Activated CD4-positive, alpha-beta T cell treated with anti-CD3 and anti-CD28 coated beads, Interleukin-2, amount 50 U/mL, for 24 hours (primary cell): ENCODE data around the gene NPFFR1.

Experiments used
- DNase-seq, 2 donors: peaks; one replicate each; pipeline ENCODE4 v3.0.0-alpha.2; 2020; ENCODE audit warnings: low read depth in 1 of 2, low spot score in 1 of 2

The NPFFR1 gene

DNA sequence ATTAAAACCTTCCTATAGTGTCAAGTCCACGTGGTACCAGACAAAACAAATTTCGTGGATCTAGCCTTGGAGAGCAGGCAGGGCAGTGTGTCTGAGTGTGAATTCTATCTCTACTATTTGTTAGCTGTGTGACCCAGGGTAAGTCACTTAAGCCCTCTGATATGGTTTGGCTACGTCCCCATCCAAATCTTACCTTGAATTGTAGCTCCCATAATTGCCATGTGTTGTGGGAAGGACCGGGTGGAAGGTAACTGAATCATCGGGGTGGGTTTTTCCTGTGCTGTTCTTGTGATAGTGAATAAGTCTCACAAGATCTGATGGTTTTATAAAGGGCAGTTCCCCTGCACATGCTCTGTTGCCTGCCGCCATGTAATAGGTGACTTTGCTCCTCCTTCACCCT lies 2.8 kb upstream of the NPFFR1 start:
- no peak for DNase-seq

GRCh38 chr10:70285476-70285831 lies 1.6 kb upstream of the NPFFR1 start:
- DNase-seq, result no peak

- DNase-seq, result no peak
These were observed 1.0 kb upstream of the NPFFR1 start for GRCh38 chr10:70284542-70285475.

GRCh38 chr10:70283071-70283444 lies 746 bp downstream of the NPFFR1 start:
- DNase-seq, result no peak

- DNase-seq, result no peak
These were observed 2.2 kb downstream of the NPFFR1 start for GRCh38 chr10:70281609-70282008.

GRCh38 chr10:70280099-70280498 lies 3.7 kb downstream of the NPFFR1 start:
- DNase-seq, result no peak

DNA sequence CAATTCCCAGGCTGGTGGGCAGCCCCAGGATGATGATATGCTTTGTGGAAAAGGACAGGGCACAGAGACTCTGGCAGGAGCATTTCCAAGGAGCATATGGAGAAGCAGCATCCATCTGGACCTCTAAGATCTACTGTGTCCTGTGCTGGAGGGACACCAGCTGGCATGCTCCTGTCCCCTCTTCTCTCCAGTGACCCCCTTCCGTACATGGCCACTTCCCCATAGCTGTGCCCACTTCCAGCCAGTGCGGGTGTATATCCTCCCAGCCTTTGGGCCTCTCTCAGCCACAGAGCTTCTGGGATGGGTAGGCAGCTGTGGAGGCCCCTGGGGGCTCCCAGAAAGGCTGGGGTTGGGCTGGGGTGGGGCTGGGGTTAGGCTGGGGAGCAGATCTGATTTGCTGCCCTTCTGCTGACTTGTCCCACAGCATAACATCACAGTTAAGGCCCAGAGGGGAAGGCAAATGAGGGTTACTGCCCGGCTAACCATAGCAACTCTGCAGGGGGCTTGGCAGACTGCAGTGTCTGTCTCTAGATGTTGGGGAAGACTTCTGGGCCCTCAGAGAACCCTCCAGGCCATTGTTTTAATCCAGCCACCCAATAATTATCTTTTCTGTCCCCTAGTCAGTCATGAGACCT lies 6.3 kb downstream of the NPFFR1 start:
- DNase-seq, result no peak

- DNase-seq, result no peak
These were observed 9.2 kb downstream of the NPFFR1 start for GRCh38 chr10:70274643-70275042.

- no peak for DNase-seq
These were observed 10.9 kb downstream of the NPFFR1 start for GRCh38 chr10:70272925-70273316.

- no peak for DNase-seq
These were observed 11.5 kb downstream of the NPFFR1 start for GRCh38 chr10:70271996-70272924.

- DNase-seq, result no peak
These were observed 12.9 kb downstream of the NPFFR1 start for GRCh38 chr10:70270952-70271351.

- DNase-seq, result no peak
These were observed 14.1 kb downstream of the NPFFR1 start for GRCh38 chr10:70269741-70270140.

- no peak for DNase-seq
These were observed 15.4 kb downstream of the NPFFR1 start for GRCh38 chr10:70268376-70268775.

GRCh38 chr10:70267161-70267933 lies 16.5 kb downstream of the NPFFR1 start:
- DNase-seq, result no peak

DNA sequence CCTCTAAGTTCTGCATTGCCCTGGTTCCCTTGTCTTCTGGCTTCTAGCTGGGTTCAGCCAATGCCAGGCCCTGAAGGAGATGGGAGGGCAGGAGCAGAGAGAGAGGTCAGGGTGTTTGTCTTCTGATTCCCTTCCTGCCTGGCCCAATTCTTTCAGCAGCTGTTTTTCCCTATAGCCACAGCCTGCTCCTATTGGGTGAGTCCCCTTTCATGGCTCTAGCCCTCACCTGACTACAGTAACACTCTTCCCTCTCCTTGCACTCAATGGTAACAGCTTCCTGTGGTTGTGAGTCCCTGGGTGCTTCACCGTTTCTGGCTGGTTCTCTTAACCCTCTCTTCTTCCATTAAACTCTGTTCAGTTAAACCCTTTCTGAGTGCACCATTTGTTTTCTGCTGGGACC lies 17.1 kb downstream of the NPFFR1 start:
- no peak for DNase-seq

GRCh38 chr10:70266056-70266455 lies 17.7 kb downstream of the NPFFR1 start:
- no peak for DNase-seq

DNA sequence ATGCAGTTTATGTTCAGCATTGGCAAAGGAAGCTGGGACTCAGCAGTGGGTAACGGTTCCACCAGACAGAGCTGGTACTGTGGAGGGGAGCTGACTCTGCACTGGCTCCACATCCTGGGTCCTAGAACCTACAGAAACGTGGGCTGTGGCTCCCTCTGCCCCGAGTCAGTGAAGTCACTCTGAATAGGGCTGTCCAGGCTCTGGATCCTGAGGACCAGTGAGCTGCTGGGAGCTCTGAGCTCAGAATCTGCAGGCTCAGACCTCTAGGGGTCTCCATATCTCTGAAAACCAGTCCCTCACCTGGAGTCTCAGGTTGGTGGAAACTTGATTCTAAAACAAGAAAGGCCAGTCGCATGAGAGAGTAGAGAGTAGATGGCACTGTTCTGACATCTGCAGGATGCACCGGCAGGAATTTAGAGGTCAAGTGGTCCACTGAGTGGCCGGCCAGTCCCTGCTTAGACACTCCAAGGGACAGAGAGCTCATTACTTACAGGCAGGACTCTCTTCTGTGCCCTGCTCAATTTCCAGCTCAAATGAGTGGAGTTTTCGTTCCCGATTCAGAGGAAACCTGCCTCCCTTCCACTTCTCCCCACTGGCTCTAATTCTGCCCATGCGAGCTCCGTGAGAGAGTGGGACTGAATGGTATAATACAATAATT lies 18.6 kb downstream of the NPFFR1 start:
- DNase-seq, result no peak

GRCh38 chr10:70260734-70261133 lies 23.1 kb downstream of the NPFFR1 start:
- DNase-seq, result no peak

GRCh38 chr10:70260259-70260658 lies 23.5 kb downstream of the NPFFR1 start:
- no peak for DNase-seq

GRCh38 chr10:70258216-70258615 lies 25.6 kb downstream of the NPFFR1 start:
- no peak for DNase-seq
